Measurements from ENCODE around the gene ATG5.

DNA sequence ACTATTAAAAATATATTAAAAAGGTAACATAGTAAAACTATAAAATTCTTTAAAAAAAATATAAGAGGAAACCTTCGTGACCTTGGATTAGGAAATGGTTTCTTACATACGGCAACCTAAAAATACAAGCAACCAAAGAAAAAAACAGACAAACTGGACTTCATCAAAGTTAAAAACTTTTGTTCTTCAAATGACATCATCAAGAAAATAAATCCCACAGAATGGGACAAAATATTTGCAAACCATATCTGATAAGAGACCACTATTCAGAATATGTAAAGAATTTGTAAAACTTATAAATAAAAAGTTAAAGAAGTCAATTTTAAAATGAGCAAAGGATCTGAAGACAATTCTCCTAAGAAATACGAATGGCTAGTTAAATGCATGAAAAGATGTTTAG is 110.0 kb downstream of the ATG5 start:
- TF ChIP-seq ZNF274 (IDR thresholded peaks at IDR 0.05; ENCODE audit: low read depth, low read length) = no peak
- TF ChIP-seq YY1 (IDR thresholded peaks at IDR 0.05; ENCODE audit: insufficient read depth, insufficient read length) = no peak

All from NT2/D1 (cell line).